K562 (cell line): Measurements from ENCODE around the gene HOXC11. TPM values are rescaled to one million over a fixed set of nuclear protein-coding genes. Genes with fewer than 3 reads are reported as not detected.

Source experiments
- ATAC-seq: fragments of 200-7000 bp; cut with Tn5 transposase; 3 replicates; pipeline ENCODE4 v1.9.1; 2020; ENCODE audit warnings: moderate library complexity
- BruUV-seq: library from RNA; stranded (reverse); fragments of 400-500 nt; replicated peaks from 2 replicates; lab custom pipeline; 2021; lab: Mats Ljungman, UMichigan
- CTCF ChIA-PET: fragments of 300-600 bp; formaldehyde crosslinking; extraction: SDS; loops from one replicate; lab custom pipeline; 2021; ENCODE audit warnings: low intra/inter-chr PET ratio; lab: Yijun Ruan, JAX
- POLR2A ChIA-PET: fragments of 300-600, 350-650 bp; sonication (Branson Sonifier 250); formaldehyde crosslinking; extraction: SDS; loops from one replicate; lab custom pipeline; 2021; ENCODE audit warnings: antibody characterized with exemption, inconsistent platforms; lab: Yijun Ruan, JAX
- DNase-seq, 4 experiments: peaks; one replicate each; pipeline versions ENCODE4 v3.0.0 to v3.0.0-alpha.2; 2011 to 2018; ENCODE audit warnings: low spot score in 3 of 4, mixed read lengths in 3 of 4; ENCODE audit errors: extremely low read depth in 1 of 4
- FAIRE-seq: peaks from 2 replicates; lab custom pipeline; 2011; peaks lifted over from hg19 to GRCh38; lab: Jason Lieb, UNC
- H2AFZ ChIP-seq: 2 replicates; pipeline ENCODE4 v1.6.0; 2011; ENCODE audit warnings: low read depth, low read length, control low read depth, inconsistent platforms
- H3K27ac ChIP-seq: fragments of 200-600 bp; 3 replicates; pipeline ENCODE4 v1.8.0; 2011; ENCODE audit warnings: low read depth, mild to moderate bottlenecking, control low read depth, inconsistent platforms, low read length, moderate library complexity, mixed read lengths; ENCODE audit errors: extremely low read depth
- H3K27me3 ChIP-seq, 2 experiments: fragments of 300-600 bp in 1 of 2; 2 replicates in 1 of 2; 3 replicates in 1 of 2; pipeline versions ENCODE4 v1.6.0 to v1.8.0; 2011; ENCODE audit warnings: inconsistent platforms in 2 of 2, low read length in 2 of 2, mild to moderate bottlenecking in 1 of 2, mixed read lengths in 1 of 2, moderate library complexity in 1 of 2; ENCODE audit not compliant: control insufficient read depth in 2 of 2, insufficient read depth in 2 of 2
- H3K36me3 ChIP-seq: fragments of 300-600 bp; 3 replicates; pipeline ENCODE4 v1.8.0; 2011; ENCODE audit warnings: mild to moderate bottlenecking, low read length, inconsistent platforms; ENCODE audit not compliant: control insufficient read depth, insufficient read depth
- H3K4me1 ChIP-seq, 2 experiments: fragments of 200-600 bp in 1 of 2; replicated peaks in 1 of 2; 2 replicates in 1 of 2; 3 replicates in 1 of 2; pipeline versions ENCODE4 v1.5.1 to v1.8.0; 2011; ENCODE audit warnings: inconsistent platforms in 2 of 2, low read length in 2 of 2, mild to moderate bottlenecking in 1 of 2, mixed read lengths in 1 of 2, moderate library complexity in 1 of 2; ENCODE audit not compliant: control insufficient read depth in 2 of 2, insufficient read depth in 2 of 2
- H3K4me2 ChIP-seq: 2 replicates; pipeline ENCODE4 v1.6.1; 2011; ENCODE audit warnings: low read length, control low read depth, inconsistent platforms, mixed read lengths; ENCODE audit not compliant: insufficient read depth
- H3K4me3 ChIP-seq: fragments of 200-600 bp; sonication (generic), shearing (Covaris generic); 2 replicates; pipeline ENCODE4 v1.5.1; 2016; ENCODE audit warnings: control low read depth, inconsistent platforms
- H3K79me2 ChIP-seq: fragments of 200-600 bp; 3 replicates; pipeline ENCODE4 v1.8.0; 2011; ENCODE audit warnings: low read length, inconsistent platforms; ENCODE audit not compliant: control insufficient read depth, insufficient read depth
- H3K9ac ChIP-seq, 2 experiments: 2 replicates each; pipeline versions ENCODE4 v1.6.0 to v1.6.1; 2011; ENCODE audit warnings: low read depth in 2 of 2, low read length in 2 of 2, control low read depth in 1 of 2, inconsistent platforms in 1 of 2, mild to moderate bottlenecking in 1 of 2, mixed read lengths in 1 of 2; ENCODE audit not compliant: insufficient read depth in 1 of 2
- H3K9me1 ChIP-seq: one replicate; pipeline ENCODE4 v1.6.0; 2011; ENCODE audit warnings: inconsistent platforms, mild to moderate bottlenecking, low read length, moderate library complexity; ENCODE audit not compliant: control insufficient read depth, insufficient read depth
- H3K9me3 ChIP-seq: replicated peaks from 2 replicates; pipeline ENCODE4 v1.5.1; 2011; ENCODE audit warnings: low read depth, low read length, inconsistent platforms; ENCODE audit not compliant: control insufficient read depth, insufficient read depth
- H4K20me1 ChIP-seq: replicated peaks from 2 replicates; pipeline ENCODE4 v1.6.1; 2011; ENCODE audit warnings: low read length, inconsistent platforms, mixed read lengths; ENCODE audit not compliant: control insufficient read depth, insufficient read depth
- DDX20 ChIP-seq: fragments of 450-650 bp; IDR thresholded peaks from 2 replicates; pipeline ENCODE4 v1.6.1; 2016; ENCODE audit warnings: missing genetic modification characterization, low read depth, mild to moderate bottlenecking, missing compliant biosample characterization, moderate library complexity
- ELK3 ChIP-seq: fragments of 450-650 bp; formaldehyde crosslinking; IDR thresholded peaks from 2 replicates; pipeline ENCODE4 v1.4.0; 2020; ENCODE audit warnings: mild to moderate bottlenecking
- EWSR1 ChIP-seq: fragments of 450-650 bp; IDR thresholded peaks from 2 replicates; pipeline ENCODE4 v1.6.1; 2018; ENCODE audit warnings: borderline replicate concordance, mild to moderate bottlenecking, low read depth, moderate library complexity; ENCODE audit not compliant: partially characterized antibody
- HINFP ChIP-seq: fragments of 450-650 bp; conservative IDR thresholded peaks from 2 replicates; pipeline ENCODE4 v1.6.1; 2016; ENCODE audit warnings: missing genetic modification characterization, low read depth, mild to moderate bottlenecking, control low read depth, missing compliant biosample characterization
- IFI16 ChIP-seq: fragments of 250-450 bp; sonication (Bioruptor Pico); IDR thresholded peaks from 2 replicates; pipeline ENCODE4 v2.1.2; 2022; ENCODE audit warnings: mild to moderate bottlenecking, inconsistent platforms
- ILF3 ChIP-seq: fragments of 450-650 bp; IDR thresholded peaks from 2 replicates; pipeline ENCODE4 v1.6.1; 2018; ENCODE audit warnings: antibody characterized with exemption, mild to moderate bottlenecking, moderate library complexity, borderline replicate concordance
- IRF9 ChIP-seq: fragments of 450-650 bp; IDR thresholded peaks from 2 replicates; pipeline ENCODE4 v1.6.1; 2016; ENCODE audit warnings: missing biosample characterization, missing genetic modification characterization
- MAFG ChIP-seq: fragments of 450-650 bp; conservative IDR thresholded peaks from 2 replicates; pipeline ENCODE4 v1.6.1; 2016; ENCODE audit warnings: missing genetic modification characterization, missing compliant biosample characterization
- NELFE ChIP-seq: IDR thresholded peaks from 2 replicates; pipeline ENCODE4 v1.6.1; 2011; ENCODE audit warnings: mild to moderate bottlenecking; ENCODE audit not compliant: insufficient read depth, insufficient read length
- PML ChIP-seq: IDR thresholded peaks from 2 replicates; pipeline ENCODE4 v1.6.1; 2012; ENCODE audit warnings: low read length, inconsistent platforms
- THAP12 ChIP-seq: fragments of 250-450 bp; sonication (Bioruptor Pico); IDR thresholded peaks from 2 replicates; pipeline ENCODE4 v1.9.0; 2021; ENCODE audit warnings: mild to moderate bottlenecking, inconsistent platforms
- ZFPM2 ChIP-seq: fragments of 250-450 bp; sonication (Bioruptor Pico); IDR thresholded peaks from 2 replicates; pipeline ENCODE4 v1.5.1; 2022; ENCODE audit warnings: mild to moderate bottlenecking
- ZNF263 ChIP-seq: sonication (generic); formaldehyde crosslinking; IDR thresholded peaks from 2 replicates; pipeline ENCODE4 v1.8.0; 2022; ENCODE audit warnings: mild to moderate bottlenecking, missing genetic modification reagents, borderline replicate concordance
- ZNF3 ChIP-seq: fragments of 250-450 bp; sonication (Bioruptor Pico); IDR thresholded peaks from 2 replicates; pipeline ENCODE4 v1.5.0; 2021; ENCODE audit warnings: mild to moderate bottlenecking, moderate library complexity
- WGBS: fragments of 100-300 bp; shearing (Covaris generic); methylation state at CpG from one replicate; pipeline ENCODE4 v1.1.6; 2016; ENCODE audit warnings: low coverage, mixed read lengths; ENCODE audit not compliant: insufficient coverage; ENCODE audit errors: missing lambda C conversion rate; 5-methylcytosine and 5-hydroxymethylcytosine counted together
- in situ Hi-C: fragments of 300-500 bp; cut with MboI; formaldehyde crosslinking; loops from 4 replicates; pipeline ENCODE4 v1.15.0; 2018; ENCODE audit warnings: inconsistent platforms, mixed read lengths
- intact Hi-C: fragments of 100-400 bp; cut with micrococcal nuclease; formaldehyde crosslinking; loops from 2 replicates; pipeline ENCODE4 v1.14.2; 2022
- polyA plus RNA-seq, 8 experiments: library from polyadenylated mRNA; depleted of rRNA in 4 of 8; stranded (reverse) in 5 of 8; unstranded in 3 of 8; fragments of >200 nt; fragmentation: Nextera tagmentation in 2 of 8; fragmentation: Illumina TruSeq in 1 of 8; extraction: Ambion mirVana in 2 of 8; extraction: Trizol in 1 of 8; gene quantifications; 2 replicates each; pipeline versions ENCODE4 v1.2.1 to v1.2.3, GENCODE V29; 2011 to 2014; ENCODE audit warnings: inconsistent platforms in 1 of 8, missing spikeins in 1 of 8
- total RNA-seq, 7 experiments: library from RNA; depleted of rRNA in 6 of 7; stranded (reverse); fragments of >200 nt in 6 of 7; fragmentation: Illumina TruSeq in 2 of 7; extraction: Trizol in 2 of 7; gene quantifications; 2 replicates each; pipeline versions ENCODE4 v1.2.1 to v1.2.3, GENCODE V29; 2011 to 2021; ENCODE audit warnings: low replicate concordance in 1 of 7
- TF ChIP-seq, protein P1 (sequence below): fragments of 450-650 bp; formaldehyde crosslinking; IDR thresholded peaks from 2 replicates; pipeline ENCODE4 v1.4.0; 2022; ENCODE audit warnings: missing genetic modification characterization

The HOXC11 gene
- total and polyA plus RNA-seq, 9 of the 15 experiments (the other 6 are each of a cell fraction or from before 2014, with no cell fraction given), result not detected

DNA sequence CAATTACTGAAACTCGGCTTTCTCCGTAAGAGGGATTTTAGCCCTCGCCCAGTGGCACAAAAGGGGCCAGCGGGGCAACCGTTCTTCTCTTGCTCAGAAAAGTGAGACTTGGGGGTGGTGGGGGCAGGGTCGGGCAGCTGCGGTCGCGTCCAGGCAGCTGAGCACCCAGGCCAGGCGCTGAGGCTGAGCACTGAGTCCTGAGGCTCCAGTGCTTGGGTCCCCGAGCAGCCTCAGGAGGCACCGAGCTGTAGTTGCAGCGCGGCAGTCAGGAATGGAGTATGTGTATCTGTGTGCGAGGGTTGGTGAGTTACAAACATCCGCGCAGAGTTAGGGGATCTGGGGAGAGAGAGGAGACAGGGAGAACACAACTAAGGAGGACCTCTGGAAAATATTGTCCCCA lies 51.2 kb downstream of the HOXC11 start:
- no peaks in the 10 kb centered on the region; the same call in 1 of the 3 replicates for H3K79me2 ChIP-seq
- no peak overlapping the region for H3K9ac ChIP-seq
- intact Hi-C loops (no loop called here), in situ Hi-C loops (loop anchor here (10.0 kb wide), 1 partner anchor 171 kb away; no protein-coding TSS in a partner anchor)
- no peak for DNase-seq
- no peak overlapping the region for H2AFZ ChIP-seq
- H3K27me3 ChIP-seq, result no peaks in the 10 kb centered on the region
- H3K9me3 ChIP-seq, result no peaks in the 10 kb centered on the region
- H4K20me1 ChIP-seq, result no peaks in the 10 kb centered on the region
- H3K4me1 ChIP-seq, result peaks cover 13 to 30% of the 10 kb centered on the region in 2 experiments
- H3K27ac ChIP-seq, result no peak overlapping the region
- POLR2A ChIA-PET, result interaction anchor here (0.6 to 1.0 kb wide), 6 partner anchors 12 to 825 kb away, joined by 3 to 5 read pairs (median 3); no protein-coding TSS in a partner anchor
- CTCF ChIA-PET, result no interaction called here
- ATAC-seq, result peak; percentile 18; the same call in 1 of the 3 replicates
- no peak for TF ChIP-seq NELFE
- no peak for TF ChIP-seq IFI16
- TF ChIP-seq PML, result no peak
- no peak for TF ChIP-seq EWSR1
- no peak for TF ChIP-seq ZNF263 (CRISPR knock-in tag)
- no peak for TF ChIP-seq IRF9
- TF ChIP-seq ZNF3, result no peak
- TF ChIP-seq MAFG (tag), result no peak
- TF ChIP-seq DDX20 (tag), result no peak
- TF ChIP-seq, protein P1, sequence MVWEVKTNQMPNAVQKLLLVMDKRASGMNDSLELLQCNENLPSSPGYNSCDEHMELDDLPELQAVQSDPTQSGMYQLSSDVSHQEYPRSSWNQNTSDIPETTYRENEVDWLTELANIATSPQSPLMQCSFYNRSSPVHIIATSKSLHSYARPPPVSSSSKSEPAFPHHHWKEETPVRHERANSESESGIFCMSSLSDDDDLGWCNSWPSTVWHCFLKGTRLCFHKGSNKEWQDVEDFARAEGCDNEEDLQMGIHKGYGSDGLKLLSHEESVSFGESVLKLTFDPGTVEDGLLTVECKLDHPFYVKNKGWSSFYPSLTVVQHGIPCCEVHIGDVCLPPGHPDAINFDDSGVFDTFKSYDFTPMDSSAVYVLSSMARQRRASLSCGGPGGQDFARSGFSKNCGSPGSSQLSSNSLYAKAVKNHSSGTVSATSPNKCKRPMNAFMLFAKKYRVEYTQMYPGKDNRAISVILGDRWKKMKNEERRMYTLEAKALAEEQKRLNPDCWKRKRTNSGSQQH (CRISPR knock-in tag), result no peak
- no peak for TF ChIP-seq HINFP (tag)
- TF ChIP-seq ZFPM2 (CRISPR knock-in tag), result no peak
- no peak for TF ChIP-seq ILF3
- TF ChIP-seq ELK3 (CRISPR knock-in tag), result no peak
- no peak for TF ChIP-seq THAP12 (CRISPR knock-in tag)
- H3K36me3 ChIP-seq, result no peaks in the 10 kb centered on the region
- no peak overlapping the region for H3K4me3 ChIP-seq
- BruUV-seq, result no TSS peak
- no peak for FAIRE-seq
- 68% methylated on average over 16 of the region's 17 CpGs for WGBS
- H3K9me1 ChIP-seq, result no peaks in the 10 kb centered on the region
- H3K4me2 ChIP-seq, result no peak overlapping the region
